GM19099 (cell line): Measurements from ENCODE around the gene PEBP1.

ENCODE experiments used
- POLR2A ChIP-seq: IDR thresholded peaks from 3 replicates; pipeline ENCODE4 v1.6.1; 2011; ENCODE audit warnings: low read depth; ENCODE audit not compliant: insufficient read length; ENCODE audit errors: extremely low read depth

The PEBP1 gene

DNA sequence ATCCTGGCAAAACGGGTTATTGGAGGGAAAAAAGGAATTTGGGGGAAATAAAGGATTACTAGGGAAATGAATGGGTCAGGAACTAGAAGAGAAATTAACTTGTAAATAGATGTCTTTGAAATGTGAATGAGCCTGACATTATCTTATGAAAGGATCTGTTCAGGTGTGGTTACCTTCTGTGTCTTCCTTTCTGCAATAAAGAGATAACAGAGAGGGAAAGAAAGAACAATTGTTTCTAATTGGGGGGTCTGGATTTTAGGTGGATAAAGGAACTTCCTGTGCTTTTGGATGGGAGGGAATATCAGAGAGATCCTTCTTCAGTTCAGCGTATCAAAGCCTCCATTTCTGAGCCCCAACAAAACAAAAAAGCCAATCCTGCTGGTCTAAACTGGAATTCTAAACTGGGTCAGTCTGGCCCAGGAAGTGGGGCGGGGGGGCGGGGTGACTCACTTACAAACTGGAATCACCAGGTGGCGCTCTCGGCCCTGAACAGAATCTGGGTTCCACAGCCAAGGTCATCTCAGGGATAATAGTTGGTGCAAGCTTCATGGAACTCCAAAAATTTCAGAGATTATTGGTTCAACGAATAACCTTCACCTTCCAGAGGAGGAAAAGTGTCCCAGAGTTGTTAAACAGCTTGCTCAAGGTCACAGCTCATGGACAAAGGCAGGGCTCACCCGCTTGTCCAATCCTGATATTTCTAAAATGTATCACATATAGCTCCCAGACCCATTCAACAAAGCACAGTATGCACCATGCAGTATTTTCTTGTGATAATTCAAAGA lies 15.2 kb upstream of the PEBP1 start:
- no peak for TF ChIP-seq POLR2A

DNA sequence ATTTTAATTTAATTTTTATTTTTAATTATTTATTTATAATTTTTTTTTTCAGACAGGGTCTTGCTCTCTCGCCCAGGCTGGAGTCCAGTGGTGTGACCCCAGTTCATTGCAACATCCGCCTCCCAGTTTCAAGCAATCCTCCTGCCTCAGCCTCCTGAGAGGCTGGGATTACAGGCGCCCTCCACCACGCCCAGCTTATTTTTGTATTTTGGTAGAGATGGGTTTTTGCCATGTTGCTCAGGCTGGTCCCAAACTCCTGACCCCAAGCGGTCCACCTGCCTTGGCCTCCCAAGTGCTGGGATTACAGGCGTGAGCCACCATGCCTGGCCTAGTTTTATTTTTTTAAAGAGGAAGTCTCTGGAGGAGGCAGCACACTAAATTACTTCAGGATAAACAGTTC lies 13.7 kb upstream of the PEBP1 start:
- TF ChIP-seq POLR2A, result no peak

DNA sequence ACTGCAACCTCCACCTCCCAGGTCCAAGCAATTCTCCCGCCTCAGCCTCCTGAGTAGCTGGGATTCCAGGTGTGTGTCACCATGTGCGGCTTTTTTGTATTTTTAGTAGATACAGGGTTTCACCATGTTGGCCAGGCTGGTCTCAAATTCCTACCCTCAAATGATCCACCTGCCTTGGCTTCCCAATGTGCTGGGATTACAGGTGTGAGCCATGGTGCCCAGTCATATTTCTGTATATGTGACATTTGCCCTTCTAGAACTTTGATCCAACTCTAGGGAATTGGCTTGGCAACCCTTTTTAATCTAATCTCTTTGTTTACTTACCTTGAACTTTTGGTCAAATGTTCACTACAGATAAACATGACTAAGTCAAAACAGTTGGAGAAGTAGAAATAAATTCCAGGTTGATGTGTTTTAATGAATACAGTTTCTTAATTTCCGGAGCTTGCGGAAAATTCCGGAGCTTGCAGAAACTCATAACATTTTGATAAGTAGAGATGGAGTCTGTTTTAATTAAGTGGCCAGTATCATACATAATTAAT lies 11.5 kb upstream of the PEBP1 start:
- no peak for TF ChIP-seq POLR2A

DNA sequence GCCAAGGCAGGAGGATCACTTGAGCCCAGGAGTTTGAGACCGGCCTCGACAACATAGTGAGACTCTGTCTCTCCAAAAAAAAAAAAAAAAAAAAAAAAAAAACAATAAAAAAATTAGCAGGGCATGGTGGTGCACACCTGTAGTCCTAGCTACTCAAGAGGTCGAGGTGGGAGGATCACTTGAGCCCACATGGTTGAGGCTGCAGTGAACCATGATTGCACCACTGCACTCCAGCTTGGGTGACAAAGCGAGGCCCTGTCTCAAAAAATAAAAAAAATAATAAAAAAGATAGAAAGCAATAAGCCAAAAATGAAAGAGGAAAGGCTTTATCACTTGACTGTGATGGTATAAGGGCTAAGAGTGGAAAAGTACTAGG lies 10.2 kb upstream of the PEBP1 start:
- no peak for TF ChIP-seq POLR2A

DNA sequence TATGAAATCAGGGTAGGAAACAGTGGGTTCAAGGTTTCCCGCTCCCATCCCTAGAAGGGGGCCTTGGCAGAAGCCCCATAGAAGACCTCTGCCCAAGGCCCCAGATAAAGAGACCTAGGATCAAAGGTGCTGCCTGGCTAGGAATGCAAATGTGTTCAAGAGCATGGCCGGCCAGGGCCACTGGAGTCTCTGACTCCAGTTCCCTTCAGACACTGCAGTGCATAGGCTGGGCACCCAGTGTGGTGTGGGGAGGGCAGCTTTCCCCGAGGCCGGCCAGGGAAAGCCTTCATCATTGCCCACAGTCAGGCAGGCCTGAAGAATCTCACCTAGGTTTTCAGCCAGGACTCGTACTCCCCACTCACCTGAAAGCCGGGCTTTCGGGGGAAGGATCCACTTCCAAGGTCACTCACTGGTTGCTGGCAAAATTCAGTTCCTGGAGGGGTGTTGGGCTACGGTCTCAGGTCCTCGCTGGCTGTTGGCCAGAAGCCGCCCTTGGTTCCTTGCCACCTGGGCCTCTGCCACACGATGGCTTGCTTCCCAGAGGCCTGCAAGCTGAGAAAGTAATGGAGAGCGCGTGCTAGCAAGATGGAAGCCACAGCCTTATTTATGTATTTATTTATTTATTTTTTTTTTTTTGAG lies 9.7 kb upstream of the PEBP1 start:
- TF ChIP-seq POLR2A, result no peak

DNA sequence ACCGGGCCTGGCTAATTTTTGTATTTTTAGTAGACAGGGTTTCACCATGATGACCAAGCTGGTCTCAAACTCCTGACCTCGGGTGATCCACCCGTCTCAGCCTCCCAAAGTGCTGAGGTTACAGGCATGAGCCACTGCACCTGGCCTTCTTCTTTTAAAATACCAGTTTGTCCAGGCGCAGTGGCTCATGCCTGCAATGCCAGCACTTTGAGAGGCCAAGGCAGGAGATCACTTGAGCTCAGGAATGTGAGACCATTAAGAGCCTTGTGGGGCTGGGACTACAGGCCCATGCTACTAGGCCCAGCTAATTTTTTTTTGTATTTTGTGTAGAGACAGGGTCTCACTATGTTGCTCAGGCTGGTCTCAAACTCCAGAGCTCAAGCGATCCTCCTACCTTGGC lies 8.1 kb upstream of the PEBP1 start:
- no peak for TF ChIP-seq POLR2A

DNA sequence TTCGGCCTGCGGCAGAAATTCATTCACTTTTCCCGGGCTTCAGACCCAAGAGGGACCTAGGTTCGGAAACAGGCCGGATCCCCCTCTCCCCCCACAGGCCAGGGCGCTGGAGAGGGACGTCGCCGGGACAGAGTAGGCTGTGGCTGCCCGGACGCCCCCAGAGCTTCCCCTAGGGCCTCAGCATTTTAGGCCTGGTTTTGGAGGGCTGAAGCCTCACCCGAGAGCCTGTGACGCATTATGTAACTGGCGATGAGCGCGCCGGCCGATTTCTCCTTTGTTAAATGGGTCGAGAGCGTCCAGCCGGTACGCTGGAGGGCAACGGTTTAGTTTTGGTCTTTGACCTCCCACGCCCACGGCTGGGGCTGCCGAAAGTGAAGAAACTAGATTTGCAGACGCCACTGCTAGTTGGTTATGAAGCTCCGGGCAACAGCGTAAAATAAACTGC lies 657 bp downstream of the PEBP1 start:
- TF ChIP-seq POLR2A, result no peak

DNA sequence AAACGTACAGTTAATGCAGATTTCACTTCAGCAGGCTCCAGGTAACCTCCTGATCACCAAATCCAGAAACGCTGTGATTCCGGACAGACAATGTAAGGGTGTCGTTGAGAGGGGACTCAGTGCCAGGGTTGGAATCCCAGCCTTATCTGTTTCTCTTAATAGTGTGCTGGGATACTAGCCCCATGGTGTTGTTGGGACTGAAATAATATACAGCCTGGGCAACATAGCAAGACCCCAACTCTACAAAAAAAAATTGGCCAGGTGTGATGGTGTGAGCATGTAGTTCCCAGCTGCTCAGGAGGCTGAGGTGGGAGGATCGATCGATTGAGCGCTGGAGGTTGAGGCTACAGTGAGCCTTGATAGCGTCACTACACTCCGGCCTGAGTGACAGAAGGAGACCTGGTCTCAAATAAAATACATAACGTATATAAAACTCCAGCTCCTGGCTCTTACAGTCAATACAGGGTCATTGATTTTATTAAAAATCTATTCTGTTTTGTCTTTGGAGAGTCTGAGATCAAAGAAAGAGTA lies 1.3 kb downstream of the PEBP1 start:
- TF ChIP-seq POLR2A, result no peak

DNA sequence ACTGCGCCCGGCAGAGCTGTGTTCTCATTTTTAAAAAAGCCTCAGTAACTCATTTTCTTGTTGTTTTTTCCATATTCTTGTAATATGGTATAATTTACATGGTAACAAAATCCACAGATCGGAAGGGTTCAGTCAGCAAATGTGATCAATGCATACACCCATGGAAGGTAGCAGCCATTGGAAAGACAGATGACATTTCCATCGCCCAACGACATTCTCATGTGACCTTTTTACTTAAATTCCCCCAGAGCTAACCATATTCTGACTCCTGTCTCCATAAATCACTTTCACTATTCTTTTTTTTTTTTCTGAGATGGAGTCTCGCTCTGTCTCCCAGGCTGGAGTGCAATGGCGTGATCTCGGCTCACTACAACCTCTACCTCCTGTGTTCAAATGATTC lies 4.9 kb downstream of the PEBP1 start:
- no peak for TF ChIP-seq POLR2A

DNA sequence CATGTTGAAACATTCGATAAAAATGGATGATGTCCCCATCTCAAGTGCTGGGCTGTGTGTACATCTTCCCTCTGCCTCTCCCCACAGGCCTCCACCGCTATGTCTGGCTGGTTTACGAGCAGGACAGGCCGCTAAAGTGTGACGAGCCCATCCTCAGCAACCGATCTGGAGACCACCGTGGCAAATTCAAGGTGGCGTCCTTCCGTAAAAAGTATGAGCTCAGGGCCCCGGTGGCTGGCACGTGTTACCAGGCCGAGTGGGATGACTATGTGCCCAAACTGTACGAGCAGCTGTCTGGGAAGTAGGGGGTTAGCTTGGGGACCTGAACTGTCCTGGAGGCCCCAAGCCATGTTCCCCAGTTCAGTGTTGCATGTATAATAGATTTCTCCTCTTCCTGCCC lies 8.6 kb downstream of the PEBP1 start:
- TF ChIP-seq POLR2A, result no peak

DNA sequence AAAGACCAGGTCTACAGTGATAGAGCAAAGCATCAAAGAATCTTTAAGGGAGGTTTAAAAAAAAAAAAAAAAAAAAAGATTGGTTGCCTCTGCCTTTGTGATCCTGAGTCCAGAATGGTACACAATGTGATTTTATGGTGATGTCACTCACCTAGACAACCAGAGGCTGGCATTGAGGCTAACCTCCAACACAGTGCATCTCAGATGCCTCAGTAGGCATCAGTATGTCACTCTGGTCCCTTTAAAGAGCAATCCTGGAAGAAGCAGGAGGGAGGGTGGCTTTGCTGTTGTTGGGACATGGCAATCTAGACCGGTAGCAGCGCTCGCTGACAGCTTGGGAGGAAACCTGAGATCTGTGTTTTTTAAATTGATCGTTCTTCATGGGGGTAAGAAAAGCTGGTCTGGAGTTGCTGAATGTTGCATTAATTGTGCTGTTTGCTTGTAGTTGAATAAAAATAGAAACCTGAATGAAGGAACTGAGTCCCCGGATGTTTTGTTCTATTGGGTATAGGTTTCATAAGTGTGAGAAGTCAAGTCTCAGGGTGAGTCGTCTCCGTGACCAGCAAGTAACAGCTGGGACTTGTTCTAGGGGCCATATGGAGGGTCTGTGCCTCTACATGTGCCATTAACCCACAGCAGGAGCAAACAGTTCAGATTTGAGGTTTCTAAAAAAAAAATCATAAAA lies 9.3 kb downstream of the PEBP1 start:
- TF ChIP-seq POLR2A, result no peak

DNA sequence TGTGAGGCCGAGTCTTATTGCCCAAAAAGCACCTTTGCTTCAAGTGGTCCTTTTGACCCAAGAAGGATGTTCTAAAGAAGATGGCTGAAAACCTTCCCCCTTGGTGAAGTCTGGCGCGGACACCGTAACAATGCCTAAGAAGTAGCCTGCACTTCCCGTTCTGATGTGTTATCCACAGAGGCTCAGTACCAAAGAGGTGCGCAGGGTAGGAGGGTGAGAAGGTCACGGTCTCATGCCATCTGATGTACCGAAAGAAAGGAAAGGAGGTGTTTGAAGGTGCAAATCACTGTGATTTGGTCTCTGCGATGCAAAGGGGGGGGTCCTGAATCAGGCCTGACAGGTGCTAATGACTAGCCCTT lies 9.9 kb downstream of the PEBP1 start:
- TF ChIP-seq POLR2A, result no peak

DNA sequence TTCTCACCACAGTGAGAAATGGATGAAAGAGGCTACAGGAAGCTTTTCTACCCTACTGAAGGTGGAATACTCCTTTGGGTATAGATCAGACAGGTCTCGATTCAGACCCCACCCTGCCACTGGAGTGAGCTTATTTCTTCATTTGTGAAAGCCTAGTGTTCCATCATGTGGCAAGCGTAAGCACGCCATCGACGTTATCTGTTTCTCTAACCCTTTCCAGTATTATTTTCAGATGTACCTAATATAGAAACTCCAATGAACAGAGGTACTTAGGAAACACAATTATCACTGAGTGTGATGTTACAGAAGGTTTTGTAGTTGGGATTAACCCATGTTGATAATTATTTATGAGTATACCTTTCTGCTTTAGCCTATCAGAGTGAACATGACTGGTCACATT lies 12.4 kb downstream of the PEBP1 start:
- TF ChIP-seq POLR2A, result no peak

DNA sequence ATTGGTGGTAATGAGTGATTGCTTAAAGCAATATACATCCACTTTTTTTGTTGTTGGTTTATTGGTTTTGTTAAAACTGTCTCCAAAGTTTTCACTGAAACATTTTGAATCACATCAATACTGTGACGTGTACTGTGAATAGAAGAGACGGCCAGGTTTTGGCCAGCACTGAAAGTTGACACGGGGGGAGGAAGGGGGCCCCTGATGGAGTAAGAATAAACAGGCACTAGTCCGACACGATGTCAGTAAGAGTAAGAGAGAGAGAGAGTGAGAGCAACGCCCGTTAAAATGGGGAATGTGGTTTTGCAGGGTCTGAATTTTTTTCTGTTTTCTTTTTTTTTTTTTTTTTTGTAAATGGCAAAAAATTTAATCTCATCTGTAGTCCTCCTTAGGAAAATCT lies 14.7 kb downstream of the PEBP1 start:
- no peak for TF ChIP-seq POLR2A

DNA sequence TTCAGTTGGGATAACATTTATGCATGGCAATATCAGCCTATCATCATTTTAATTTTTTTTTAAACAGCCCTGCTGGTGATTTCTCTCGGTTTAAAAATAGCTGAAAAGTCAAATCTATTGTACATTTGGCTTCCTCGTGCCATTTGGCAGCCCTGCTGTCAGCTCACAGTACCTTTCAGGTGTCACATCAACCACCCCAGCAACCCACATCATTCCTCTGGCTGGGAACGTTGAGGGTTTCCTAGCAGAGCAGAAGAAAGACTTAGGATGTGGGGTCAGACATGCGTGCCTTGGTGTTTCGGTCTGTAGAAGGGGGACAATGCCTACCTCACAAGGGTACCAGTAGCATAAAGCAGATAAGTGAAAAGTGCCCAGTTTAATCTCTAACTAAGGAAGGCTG lies 15.8 kb downstream of the PEBP1 start:
- no peak for TF ChIP-seq POLR2A

DNA sequence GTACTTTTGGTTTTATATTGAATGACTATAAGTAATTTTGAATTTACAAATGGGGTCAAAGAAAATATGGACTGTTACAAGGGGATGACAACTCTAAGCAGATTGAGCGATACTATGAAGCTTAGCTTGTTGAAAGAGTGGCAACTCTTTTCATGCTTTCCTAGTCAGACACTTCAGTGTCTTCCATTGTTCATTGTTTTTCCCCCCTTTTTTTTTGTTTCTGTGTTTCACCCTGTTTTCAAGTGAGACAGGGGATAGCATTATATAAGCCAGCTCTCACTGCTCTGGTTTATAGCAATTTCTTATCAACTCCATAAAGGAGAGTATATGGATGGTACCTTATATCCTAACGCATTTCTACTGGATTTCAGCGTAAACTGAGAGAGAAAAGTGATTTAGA lies 24.6 kb downstream of the PEBP1 start:
- no peak for TF ChIP-seq POLR2A
